Ovary (tissue), 10 donors: ENCODE results near the gene NEUROD4. TPM values are rescaled to one million over a fixed set of nuclear protein-coding genes. Genes with fewer than 3 reads are reported as not detected.
A peak's percentile ranks its signal among the peaks of the same experiment; 100 is the strongest.

Experiments used
- DNase-seq, 5 donors: peaks; one replicate each; pipeline ENCODE4 v3.0.0-alpha.2; 2019 to 2020
- H3K27ac ChIP-seq, 2 donors: fragments of 200-600 bp; one replicate each; pipeline versions ENCODE4 v1.5.1 to v1.8.0; 2019 to 2022
- H3K27me3 ChIP-seq: fragments of 200-600 bp; one replicate; pipeline ENCODE4 v1.8.0; 2022
- H3K36me3 ChIP-seq: fragments of 200-600 bp; sonication (generic); one replicate; pipeline ENCODE4 v1.5.1; 2019
- H3K4me1 ChIP-seq: one replicate; pipeline ENCODE4 v1.8.1; 2013; ENCODE audit warnings: mild to moderate bottlenecking, moderate library complexity; ENCODE audit not compliant: insufficient read depth
- H3K4me3 ChIP-seq: fragments of 200-600 bp; sonication (generic); one replicate; pipeline ENCODE4 v1.5.1; 2017
- H3K9me3 ChIP-seq, 2 donors: fragments of 200-600 bp in 1 of 2; sonication (generic) in 1 of 2; one replicate each; pipeline versions ENCODE4 v1.5.1 to v1.8.1; 2013 to 2019; ENCODE audit warnings: mild to moderate bottlenecking in 1 of 2, moderate library complexity in 1 of 2
- EP300 ChIP-seq: sonication (generic); formaldehyde crosslinking; IDR thresholded peaks from one replicate; pipeline ENCODE4 v1.6.1; 2017; ENCODE audit warnings: antibody characterized with exemption
- POLR2A ChIP-seq: fragments of 450-650 bp; IDR thresholded peaks from one replicate; pipeline ENCODE4 v1.6.1; 2017; ENCODE audit warnings: antibody characterized with exemption, mild to moderate bottlenecking, moderate library complexity
- WGBS, 3 donors: extraction: QIAGEN DNeasy Blood & Tissue Kit in 1 of 3; methylation state at CpG; one replicate each; pipeline versions ENCODE4 v1.1.5 to v1.1.7; 2013 to 2017; 5-methylcytosine and 5-hydroxymethylcytosine counted together
- intact Hi-C, 4 donors: fragments of 100-400 bp; cut with DNase I; formaldehyde crosslinking; loops; one replicate each; pipeline versions ENCODE4 v1.11.0 to v1.15.1; 2022 to 2023
- long read RNA-seq, 3 donors: library from polyadenylated mRNA in 2 of 3; unstranded in 2 of 3; transcript quantifications; one replicate each; pipeline ENCODE4 v2.0.0 and lab custom pipeline, GENCODE V29; 2021 to 2026
- polyA plus RNA-seq, 2 donors: library from polyadenylated mRNA; stranded (reverse); fragments of 200-250 nt in 1 of 2; fragments of 350-450 nt in 1 of 2; fragmentation: Illumina TruSeq in 1 of 2; extraction: RNeasy Lipid Tissue Mini Kit (QIAGEN cat#74804) in 1 of 2; gene quantifications; one replicate each; pipeline ENCODE4 v1.2.3, GENCODE V29; 2013 to 2014
- total RNA-seq, 7 donors: library from RNA; depleted of rRNA in 2 of 7; stranded (reverse); fragments of >200 nt in 2 of 7; fragmentation: NEBNext Ultra II Directional in 3 of 7; extraction: Animal tissue kit (Norgen Biotek cat#: 25700) in 3 of 7; gene quantifications; one replicate each; pipeline versions ENCODE4 v1.1.0 to v1.2.4, GENCODE V29; 2016 to 2023
- TF ChIP-seq, protein P1 (sequence below), 3 donors: fragments of 450-650 bp in 2 of 3; fragments of 200-600 bp in 1 of 3; IDR thresholded peaks; one replicate each; pipeline versions ENCODE4 v1.5.1 to v1.8.0; 2016 to 2022; ENCODE audit warnings: antibody characterized with exemption in 3 of 3, mild to moderate bottlenecking in 1 of 3
- donor health status: DM: no; HTN: no; CAD: no; lungs with moderate emphysema.
- donor health status: DM: no; HTN: no; CAD: no.
- donor health status: Bipolar disorder and iron deficiency.
- donor health status: DM: yes; HTN: yes; CAD: no.
- donor health status: DM: no; HTN: no; CAD: no.
- donor health status: DM: yes; HTN: yes; CAD: no.

NEUROD4 gene, protein sequence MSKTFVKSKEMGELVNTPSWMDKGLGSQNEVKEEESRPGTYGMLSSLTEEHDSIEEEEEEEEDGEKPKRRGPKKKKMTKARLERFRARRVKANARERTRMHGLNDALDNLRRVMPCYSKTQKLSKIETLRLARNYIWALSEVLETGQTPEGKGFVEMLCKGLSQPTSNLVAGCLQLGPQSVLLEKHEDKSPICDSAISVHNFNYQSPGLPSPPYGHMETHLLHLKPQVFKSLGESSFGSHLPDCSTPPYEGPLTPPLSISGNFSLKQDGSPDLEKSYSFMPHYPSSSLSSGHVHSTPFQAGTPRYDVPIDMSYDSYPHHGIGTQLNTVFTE
- total RNA-seq (not detected), polyA plus RNA-seq (not detected)
- long read RNA-seq, donor 1, result 0 reads
- long read RNA-seq, donor 2, result 0 reads
- long read RNA-seq, donor 3, result 0 reads

DNA sequence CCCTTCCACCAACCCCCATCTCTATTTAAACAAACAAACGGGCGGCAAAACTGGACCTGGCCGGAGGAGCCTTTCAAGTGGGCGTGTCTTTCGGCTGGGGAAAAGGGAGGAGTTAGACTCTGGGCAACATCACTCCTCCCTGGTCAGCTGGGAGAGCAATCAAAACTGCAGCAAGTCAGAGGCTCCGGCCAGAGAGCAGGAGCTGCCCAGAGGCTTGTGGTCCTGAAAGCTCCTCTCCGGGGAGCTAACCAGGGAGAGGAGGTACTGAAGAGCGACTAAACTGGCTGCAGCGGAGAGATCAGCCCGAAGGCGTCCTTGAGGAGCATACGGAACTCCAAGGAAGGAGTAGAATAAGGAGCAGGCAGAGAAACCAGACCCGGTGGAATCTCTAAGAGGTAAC is at the start of gene NEUROD4:
Gene NEUROD4 (plus strand): TSS at position 191 of the 400 bp plus-strand sequence. CDS start 6,466 bp downstream, outside the sequence.
- H3K27me3 ChIP-seq, result no peaks in the 10 kb centered on the region
- H3K36me3 ChIP-seq, result no peaks in the 10 kb centered on the region
- intact Hi-C loops, result no loop called here
- H3K4me3 ChIP-seq, result no peak within 1 kb of the TSS
- H3K9me3 ChIP-seq, result no peaks in the 10 kb centered on the region
- 1 to 2% (median 2%) methylated on average over 13 of the region's 13 CpGs for WGBS, 3 donors
- no peaks in the 10 kb centered on the region for H3K4me1 ChIP-seq
- DNase-seq, result peak in 2 of 5 donors; percentile 25 to 53
- TF ChIP-seq, protein P1, sequence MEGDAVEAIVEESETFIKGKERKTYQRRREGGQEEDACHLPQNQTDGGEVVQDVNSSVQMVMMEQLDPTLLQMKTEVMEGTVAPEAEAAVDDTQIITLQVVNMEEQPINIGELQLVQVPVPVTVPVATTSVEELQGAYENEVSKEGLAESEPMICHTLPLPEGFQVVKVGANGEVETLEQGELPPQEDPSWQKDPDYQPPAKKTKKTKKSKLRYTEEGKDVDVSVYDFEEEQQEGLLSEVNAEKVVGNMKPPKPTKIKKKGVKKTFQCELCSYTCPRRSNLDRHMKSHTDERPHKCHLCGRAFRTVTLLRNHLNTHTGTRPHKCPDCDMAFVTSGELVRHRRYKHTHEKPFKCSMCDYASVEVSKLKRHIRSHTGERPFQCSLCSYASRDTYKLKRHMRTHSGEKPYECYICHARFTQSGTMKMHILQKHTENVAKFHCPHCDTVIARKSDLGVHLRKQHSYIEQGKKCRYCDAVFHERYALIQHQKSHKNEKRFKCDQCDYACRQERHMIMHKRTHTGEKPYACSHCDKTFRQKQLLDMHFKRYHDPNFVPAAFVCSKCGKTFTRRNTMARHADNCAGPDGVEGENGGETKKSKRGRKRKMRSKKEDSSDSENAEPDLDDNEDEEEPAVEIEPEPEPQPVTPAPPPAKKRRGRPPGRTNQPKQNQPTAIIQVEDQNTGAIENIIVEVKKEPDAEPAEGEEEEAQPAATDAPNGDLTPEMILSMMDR (IDR thresholded peaks at IDR 0.05), result no peak
- TF ChIP-seq EP300 (no peak), POLR2A (no peak)
- no peak within 1 kb of the TSS for H3K27ac ChIP-seq

DNA sequence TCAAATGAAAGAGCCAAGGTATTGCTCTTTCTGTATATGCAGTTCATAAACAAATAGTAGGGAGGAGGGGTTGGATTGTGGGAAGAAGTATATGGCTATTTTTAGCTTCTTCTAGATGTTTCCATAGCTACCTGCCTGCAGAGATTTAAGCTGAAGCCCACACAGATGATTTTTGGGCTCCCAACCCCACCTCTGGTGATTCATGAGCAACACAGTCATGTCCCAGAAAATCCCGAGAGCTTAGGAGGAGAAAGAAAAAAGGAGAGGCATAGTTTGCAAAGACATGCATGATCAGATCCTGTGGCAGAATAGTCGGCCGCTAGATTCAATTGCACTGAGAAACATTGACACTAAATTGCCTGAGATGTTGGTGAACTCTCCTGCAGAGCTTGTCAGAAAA is 49.0 kb upstream of the NEUROD4 start:
- no peak for DNase-seq
- Histone ChIP-seq H3K4me3 (no peak overlapping the region), H3K36me3 (no peaks in the 10 kb centered on the region), H3K27ac (no peak overlapping the region), H3K9me3 (no peaks in the 10 kb centered on the region), H3K4me1 (peaks cover 2% of the 10 kb centered on the region), H3K27me3 (no peaks in the 10 kb centered on the region)
- TF ChIP-seq EP300, result no peak
- TF ChIP-seq POLR2A, result no peak
- TF ChIP-seq, protein P1 (IDR thresholded peaks at IDR 0.05), result no peak
- intact Hi-C loops, result no loop called here
- WGBS, 3 donors, result 84 to 88% (median 85%) methylated on average over 3 of the region's 3 CpGs

DNA sequence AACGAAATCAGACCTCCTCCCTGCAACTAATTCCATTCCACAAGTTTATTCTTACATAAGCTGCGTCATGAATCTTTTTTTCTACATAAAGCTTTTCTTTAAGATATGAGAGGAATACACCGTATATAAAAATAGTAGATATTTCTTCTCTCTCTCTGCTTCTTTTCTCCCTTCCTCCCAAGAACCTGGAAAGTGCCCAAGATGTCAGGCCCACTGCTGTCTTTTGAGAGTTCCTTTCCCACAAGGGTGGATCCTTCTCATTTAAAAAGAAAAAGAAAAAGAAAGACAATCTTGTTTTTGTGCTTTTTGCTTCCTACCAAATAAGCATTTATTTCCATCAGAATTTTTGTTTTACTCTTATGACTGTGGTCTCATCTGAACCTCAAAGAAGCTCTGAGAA is 46.2 kb upstream of the NEUROD4 start:
- H3K9me3 ChIP-seq, result no peaks in the 10 kb centered on the region
- no peak for DNase-seq
- TF ChIP-seq EP300, result no peak
- TF ChIP-seq, protein P1 (IDR thresholded peaks at IDR 0.05), result no peak
- TF ChIP-seq POLR2A, result no peak
- peaks cover 3% of the 10 kb centered on the region for H3K4me1 ChIP-seq
- no peaks in the 10 kb centered on the region for H3K36me3 ChIP-seq
- no peak overlapping the region for H3K4me3 ChIP-seq
- intact Hi-C loops, result no loop called here
- no peaks in the 10 kb centered on the region for H3K27me3 ChIP-seq
- H3K27ac ChIP-seq, result no peak overlapping the region
- WGBS, 3 donors, result 78 to 93% (median 81%) methylated on average over 3 of the region's 3 CpGs

DNA sequence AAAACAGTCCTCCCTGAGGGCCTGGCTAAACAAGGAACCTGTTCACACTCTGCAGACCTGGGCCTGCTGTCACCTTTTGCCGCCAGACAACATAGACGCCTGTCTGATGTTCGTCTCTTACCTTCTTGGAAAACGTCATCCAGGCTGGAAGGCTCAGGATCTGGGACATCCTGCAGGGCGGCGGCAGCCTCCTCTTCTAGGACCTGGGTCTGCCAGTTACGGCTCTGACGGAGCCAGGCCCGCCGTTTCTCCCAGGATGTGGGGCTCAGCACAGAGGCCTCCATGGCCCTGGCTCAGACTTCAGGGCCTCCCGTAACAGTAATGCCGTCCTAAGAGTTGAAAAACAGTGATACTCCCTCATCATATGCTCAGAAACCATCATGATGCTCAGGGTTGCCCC is 45.5 kb upstream of the NEUROD4 start:
- H3K36me3 ChIP-seq, result no peaks in the 10 kb centered on the region
- no peak for TF ChIP-seq EP300
- TF ChIP-seq, protein P1 (IDR thresholded peaks at IDR 0.05), result no peak
- TF ChIP-seq POLR2A, result no peak
- no peaks in the 10 kb centered on the region for H3K27me3 ChIP-seq
- H3K27ac ChIP-seq, result no peak overlapping the region
- no peak overlapping the region for H3K4me3 ChIP-seq
- intact Hi-C loops, result no loop called here
- peaks cover 3% of the 10 kb centered on the region for H3K4me1 ChIP-seq
- no peaks in the 10 kb centered on the region for H3K9me3 ChIP-seq
- 88 to 92% (median 92%) methylated on average over 12 of the region's 12 CpGs for WGBS, 3 donors
- DNase-seq, result no peak
